Measurements from ENCODE around the gene SLC35G3.
"Not testable (repeated sequence)": the region's sequence is repeated elsewhere in the genome, so short reads cannot be mapped to it uniquely, and the experiment has no call there.

The SLC35G3 gene

DNA sequence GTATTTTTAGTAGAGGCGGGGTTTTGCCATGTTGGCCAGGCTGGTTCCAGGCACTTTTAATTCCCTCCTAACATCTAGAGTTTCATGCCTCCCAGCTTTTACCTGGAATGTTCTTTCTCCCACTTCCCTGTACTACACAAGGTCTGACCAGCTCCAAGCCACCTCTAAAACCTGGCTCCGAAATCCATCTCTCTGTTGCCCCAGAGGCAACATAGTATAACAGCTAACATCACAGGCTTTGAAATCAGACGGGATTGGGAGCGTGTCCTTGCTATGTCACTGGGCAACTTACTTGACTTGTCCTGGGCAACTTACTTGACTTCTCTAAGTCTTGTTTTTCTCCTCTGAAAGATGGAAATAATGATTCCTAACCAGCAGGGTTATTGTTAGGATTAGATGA lies 31.4 kb downstream of the SLC35G3 start:
- DNase-seq, result no peak

DNA sequence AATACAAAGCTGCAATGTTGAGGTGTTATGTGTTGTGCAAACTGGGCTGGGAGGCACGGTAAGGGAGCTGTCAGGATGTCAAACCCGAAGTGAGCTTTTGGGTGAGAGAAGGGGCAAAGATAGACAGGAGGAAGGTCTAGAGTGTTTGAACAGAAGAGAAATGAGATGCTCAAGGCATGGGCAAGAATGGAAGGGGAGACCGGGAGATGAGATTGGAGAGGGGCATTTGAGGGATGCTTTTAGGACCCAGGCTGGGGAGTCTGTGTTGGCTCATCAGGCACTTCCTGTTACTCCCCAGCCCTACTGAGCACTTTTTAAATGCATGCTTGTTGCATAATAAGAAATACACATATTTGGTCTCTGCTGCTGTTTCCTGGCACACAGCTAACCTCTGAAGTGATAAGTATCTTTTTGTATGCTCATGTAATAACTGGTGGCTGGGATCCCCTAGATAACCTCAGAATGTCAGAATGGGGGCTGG lies 32.9 kb downstream of the SLC35G3 start:
- no peak for DNase-seq

DNA sequence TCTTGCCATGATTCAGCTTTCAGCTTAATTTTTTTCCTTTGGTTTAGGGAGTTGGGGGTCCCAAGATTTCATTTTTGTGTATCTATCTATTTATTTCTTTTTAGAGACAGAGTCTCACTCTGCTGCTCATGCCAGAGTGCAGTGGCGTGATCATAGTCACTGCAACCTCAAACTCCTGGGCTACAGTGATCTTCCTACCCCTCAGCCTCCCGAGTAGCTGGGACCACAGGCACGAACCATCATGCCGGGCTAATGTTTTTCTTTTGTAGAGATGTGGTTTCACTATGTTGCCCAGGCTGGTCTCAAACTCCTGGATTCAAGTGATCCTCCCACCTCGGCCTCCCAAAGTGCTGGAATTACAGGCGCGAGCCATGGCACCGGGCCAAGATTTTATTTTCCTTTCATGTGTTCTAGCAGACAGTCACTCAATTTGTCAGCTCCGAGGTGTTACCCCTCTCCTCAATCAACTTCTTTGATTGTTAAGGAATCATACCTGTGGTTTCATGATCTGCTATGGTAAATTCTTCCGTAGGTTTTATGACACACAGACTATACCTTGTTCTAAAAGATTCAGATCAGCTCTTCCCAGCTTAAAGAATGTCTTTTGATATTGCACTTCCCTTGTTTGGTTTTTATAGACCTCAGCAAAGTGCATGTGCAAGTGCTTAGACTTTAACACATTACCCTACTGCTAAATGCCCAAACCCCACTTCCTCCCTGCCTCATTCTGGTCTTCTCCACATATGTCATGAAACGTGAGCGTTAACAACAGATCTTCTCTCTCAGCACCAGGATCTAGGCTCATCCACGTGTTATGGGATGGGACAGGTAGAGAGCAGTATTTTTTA lies 33.6 kb downstream of the SLC35G3 start:
- peak; percentile 24 for DNase-seq

DNA sequence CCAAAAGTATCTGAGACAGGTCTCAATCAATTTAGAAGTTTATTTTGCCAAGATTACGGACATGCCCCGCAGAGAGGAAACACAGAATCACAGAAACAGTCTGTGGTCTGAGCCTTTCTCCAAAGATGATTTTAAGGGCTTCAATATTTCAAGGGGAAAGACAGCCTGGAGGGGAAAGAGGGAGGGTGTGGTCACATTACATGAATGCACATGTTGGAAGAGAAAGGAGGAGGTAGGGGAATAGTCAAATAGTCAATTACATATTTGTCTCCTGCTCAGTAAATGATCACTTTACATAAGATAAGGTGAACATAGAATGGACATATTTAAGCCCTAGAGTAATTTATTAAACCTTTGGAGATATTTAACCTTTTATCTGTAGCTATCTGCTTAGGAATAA lies 34.3 kb downstream of the SLC35G3 start:
- no peak for DNase-seq

DNA sequence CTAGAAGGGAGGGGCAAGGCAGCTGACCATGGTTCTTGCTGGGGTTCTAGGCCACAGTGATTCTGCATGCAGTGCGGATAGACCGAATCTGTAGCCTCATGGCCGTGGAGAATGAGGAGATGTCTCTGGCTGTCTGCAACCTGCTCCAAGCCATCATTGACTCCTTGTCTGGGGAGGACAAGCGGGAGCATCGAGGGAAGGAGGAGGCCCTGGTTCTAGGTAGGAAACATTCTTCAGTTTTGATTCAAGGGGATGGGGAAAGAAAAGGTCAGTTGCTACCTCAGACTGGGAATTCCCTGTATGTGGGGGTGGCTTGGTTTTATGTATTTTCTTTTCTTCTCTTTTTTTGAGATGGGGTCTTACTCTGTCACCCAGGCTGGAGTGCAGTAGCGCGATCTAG lies 38.9 kb downstream of the SLC35G3 start:
- DNase-seq, result no peak

DNA sequence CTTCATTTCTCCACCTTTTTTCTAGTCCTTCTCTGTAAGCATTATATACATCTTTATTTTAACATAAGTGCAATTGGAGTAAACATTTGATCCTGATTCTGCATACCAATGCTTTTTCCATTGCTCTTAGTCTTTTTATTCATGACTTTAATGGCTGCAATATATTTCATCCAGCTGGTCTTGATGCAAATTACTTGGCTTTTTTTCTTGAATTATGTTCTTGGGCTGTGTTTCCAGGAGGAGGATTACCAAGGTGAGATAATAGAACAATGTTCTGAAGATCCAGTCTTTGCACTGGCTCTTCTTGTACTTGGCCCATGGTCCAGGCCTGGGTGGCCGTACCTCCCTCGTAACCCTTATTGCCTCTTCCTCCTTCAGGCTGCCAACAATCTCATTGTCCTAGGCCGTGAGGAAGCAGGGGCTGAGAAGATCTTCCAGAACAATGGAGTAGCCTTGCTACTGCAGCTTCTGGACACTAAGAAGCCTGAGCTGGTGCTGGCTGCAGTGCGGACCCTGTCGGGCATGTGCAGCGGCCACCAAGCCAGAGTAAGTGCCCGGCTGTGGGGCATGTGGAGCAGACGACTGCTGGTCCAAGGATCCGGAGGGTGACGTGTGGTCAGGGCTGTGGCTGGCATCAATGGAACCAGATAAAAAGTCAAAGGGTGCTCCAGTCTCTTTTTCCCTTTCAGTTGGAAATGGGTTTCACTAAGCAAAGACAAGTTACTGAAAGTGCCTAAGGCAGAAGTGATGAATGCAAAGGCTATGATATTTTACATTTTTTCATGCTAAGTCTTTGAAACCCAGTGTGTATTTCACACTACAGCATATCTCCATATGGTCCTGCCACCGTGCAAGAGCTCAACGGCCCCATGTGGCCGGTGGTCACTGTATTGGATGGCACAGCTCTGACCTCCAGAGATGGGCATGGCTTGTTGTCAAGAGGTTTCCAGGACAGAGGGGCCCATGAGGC lies 39.7 kb downstream of the SLC35G3 start:
- DNase-seq, result no peak

DNA sequence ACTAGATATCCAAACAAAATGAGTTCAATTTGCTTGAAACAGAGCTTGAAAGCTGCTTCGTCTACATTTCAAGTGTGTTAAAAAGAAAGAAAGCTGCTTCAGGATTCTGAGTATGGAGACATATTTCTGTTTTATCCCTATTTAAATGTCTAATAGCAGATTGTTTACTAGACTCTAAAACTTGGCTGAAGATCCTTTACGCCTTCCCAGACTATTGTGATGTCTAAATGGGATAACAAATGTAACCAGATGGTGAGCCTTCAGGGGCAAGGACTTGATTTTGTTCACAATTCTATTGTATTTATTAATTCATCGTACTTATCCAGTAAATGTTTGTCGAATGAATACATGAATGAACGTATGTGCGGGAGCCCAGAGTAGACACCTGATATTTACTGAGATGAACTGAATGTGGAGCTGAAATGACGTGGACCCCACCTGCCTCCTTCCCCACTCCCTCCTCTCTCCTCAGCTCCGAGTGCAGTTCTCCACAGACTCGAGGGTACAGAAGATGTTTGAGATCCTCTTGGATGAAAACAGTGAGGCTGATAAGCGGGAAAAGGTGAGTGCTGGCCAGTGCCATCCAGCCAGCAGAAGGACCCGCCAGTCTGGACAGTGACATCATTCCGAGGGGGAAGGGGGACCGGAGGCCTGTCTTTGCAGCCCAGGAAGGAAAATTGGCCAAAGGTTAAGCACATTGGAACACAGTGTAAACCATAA lies 41.6 kb downstream of the SLC35G3 start:
- DNase-seq, result no peak

DNA sequence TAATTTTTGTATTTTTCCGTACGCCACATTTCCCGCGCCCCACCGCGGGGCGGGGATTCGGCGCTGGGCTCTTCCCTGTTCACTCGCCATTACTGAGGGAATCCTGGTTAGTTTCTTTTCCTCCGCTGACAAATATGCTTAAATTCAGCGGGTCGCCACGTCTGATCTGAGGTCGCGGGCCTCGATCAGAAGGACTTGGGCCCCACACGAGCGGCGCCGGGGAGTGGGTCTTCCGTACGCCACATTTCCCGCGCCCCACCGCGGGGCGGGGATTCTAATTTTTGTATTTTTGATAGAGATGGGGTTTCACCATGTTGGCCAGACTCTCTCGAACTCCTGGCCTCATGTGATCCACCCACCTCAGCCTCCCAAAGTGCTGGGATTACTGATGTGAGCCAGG lies 43.1 kb downstream of the SLC35G3 start:
- DNase-seq, result not testable (repeated sequence)

DNA sequence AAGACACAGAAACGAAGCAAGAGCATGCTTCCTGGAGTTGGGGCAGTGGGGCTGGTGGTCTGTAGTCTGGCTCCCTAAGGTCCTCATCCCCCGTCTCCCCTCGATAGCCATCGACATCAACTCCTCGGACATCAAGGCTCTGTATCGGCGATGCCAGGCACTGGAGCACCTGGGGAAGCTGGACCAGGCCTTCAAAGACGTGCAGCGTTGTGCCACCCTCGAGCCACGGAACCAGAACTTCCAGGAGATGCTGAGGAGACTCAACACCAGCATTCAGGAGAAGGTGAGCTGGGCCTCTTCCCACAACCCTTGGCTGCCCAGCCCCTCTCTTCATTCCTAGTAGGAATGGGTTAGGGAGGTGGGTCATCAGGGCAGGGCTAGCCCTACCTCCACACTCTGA lies 44.3 kb downstream of the SLC35G3 start:
- DNase-seq, result no peak

DNA sequence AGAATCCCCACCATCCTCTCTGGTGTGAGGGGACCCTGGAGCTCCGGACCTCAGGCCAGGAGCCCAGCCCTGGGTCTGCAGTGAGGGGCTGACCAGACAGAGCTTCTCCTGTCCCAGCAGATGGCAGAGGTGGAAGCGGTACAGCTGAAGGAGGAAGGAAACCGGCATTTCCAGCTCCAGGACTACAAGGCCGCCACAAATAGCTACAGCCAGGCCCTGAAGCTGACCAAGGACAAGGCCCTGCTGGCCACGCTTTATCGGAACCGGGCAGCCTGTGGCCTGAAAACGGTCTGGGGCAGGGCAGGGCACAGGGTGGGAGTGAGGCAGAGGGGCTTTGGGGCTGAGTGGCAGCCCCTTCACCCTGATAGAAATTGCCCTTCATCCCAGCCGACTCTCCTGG lies 46.0 kb downstream of the SLC35G3 start:
- no peak for DNase-seq

DNA sequence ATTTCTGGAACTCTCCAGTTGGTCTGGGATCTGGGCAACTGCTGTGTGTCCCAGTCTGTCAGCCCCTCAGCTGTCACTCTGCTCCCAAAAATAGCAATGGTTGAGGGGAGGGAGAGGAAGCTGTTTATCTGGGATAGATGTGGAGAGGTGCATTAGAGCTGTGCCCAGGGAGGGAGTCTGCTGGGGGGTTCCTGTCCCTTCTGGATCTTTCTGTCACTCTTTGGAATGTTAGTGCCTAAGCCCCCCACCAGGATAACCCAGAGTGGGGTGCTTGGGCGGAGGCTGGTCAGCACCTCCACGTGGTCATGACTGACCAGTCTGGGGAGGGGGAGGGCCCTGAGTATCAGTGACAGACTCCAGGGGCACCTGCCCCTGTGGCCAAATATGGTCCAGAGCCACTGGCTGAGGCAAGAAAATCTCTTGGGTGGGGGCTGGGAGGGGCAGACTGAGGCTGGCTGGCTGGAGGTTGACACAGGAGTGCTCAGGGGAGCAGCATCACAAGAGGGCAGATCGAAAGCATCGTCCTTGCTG lies 46.8 kb downstream of the SLC35G3 start, which contains the start of gene UNC45B:
TSS of gene UNC45B (plus strand) at position 443 of the 531 bp plus-strand sequence. CDS start 447 bp downstream, outside the sequence.
- no peak for DNase-seq

DNA sequence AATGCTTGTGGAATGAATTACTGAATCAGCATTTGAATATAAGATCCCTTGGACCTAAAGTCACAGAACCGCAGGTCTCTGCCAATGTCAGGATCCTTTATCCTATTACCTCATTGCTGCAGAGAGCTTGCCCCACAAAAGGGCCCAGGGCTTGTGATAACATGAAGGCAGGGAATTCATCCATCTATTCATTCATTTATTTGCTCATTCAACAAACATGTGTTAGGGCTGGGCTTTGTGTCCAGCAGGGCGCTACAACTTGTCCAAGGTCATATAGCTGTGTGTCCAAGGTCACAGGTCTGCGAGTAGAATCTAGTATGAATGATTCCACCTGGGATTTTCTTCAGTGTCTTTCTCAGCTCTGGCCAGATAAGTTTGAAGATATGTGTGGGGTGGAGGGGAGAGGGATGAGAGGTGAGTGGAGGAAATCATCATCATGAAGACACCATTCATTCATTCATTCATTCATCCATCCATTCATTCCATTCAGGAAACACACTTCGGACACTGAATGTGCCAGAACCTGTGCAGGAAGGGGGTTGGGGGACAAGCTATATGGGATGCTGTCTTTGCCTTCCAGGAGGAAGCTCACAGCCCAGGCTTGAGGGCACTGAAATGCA lies 47.9 kb downstream of the SLC35G3 start:
- DNase-seq, result no peak

DNA sequence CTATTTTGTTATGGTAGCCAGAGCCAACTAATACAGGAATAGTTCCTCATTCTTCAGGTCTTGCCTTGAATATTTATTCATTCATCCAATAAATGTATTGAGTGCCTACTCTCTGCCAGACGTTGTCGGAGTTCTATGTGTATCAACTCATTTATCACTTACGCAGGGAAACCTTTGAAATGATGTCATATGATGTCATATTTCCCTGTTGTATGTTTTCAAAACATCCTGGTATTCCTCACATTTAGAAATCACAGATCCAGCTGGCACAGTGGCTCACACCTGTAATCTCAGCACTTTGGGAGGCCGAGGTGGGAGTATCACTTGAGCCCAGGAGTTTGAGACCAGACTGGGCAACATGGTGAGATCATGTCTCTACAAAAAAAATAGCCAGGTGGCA lies 49.4 kb downstream of the SLC35G3 start:
- no peak for DNase-seq
